ENCODE data around the gene FLT1. TPM values are rescaled to one million over a fixed set of nuclear protein-coding genes. Genes with fewer than 3 reads are reported as not detected.

FLT1 gene
- total RNA-seq, 2 donors from 2014 or later, result 3.2 to 10.3 TPM

DNA sequence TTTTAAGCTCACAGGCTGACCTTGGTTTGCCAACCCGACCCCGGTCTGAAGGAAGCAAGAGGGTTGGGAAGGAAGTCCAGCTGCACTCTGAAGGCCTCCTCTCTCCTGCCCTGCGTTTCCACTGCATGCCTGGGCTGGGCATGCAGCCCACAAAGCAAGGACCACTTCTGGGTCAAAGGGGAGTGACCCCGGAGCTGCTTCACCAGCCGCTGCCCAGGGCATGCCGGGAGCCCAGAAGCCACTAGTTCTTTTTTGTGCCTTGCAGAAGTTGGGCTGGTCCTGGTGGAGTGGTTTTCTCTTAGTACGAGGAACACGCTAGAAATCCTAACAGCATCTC is 166.7 kb downstream of the FLT1 start:
- Mint-ChIP-seq H3K27ac (no peak overlapping the region), H3K4me3 (no peak overlapping the region), H3K27me3 (ENCODE audit: insufficient read depth) (peaks cover 4% of the 10 kb centered on the region), H3K36me3 (ENCODE audit: low read depth) (no peaks in the 10 kb centered on the region), H3K9me3 (peaks cover 11% of the 10 kb centered on the region), H3K4me1 (peaks cover 10% of the 10 kb centered on the region)
- Histone ChIP-seq H3K36me3 (ENCODE audit: control insufficient read depth, insufficient read depth, low read length) (no peaks in the 10 kb centered on the region), H3K4me3 (ENCODE audit: low read length) (no peak overlapping the region), H3K4me1 (ENCODE audit: control insufficient read depth, insufficient read depth, low read length) (peaks cover 7% of the 10 kb centered on the region), H3K9ac (ENCODE audit: extremely low read depth, low read length, poor library complexity, severe bottlenecking) (no peak overlapping the region), H3K27me3 (ENCODE audit: control insufficient read depth, insufficient read depth, low read length, poor library complexity, severe bottlenecking) (no peaks in the 10 kb centered on the region), H3K9me3 (ENCODE audit: control insufficient read depth, low read length) (no peaks in the 10 kb centered on the region), H3K27ac (ENCODE audit: low read depth, low read length) (no peak overlapping the region)
- TF ChIP-seq, protein P1, sequence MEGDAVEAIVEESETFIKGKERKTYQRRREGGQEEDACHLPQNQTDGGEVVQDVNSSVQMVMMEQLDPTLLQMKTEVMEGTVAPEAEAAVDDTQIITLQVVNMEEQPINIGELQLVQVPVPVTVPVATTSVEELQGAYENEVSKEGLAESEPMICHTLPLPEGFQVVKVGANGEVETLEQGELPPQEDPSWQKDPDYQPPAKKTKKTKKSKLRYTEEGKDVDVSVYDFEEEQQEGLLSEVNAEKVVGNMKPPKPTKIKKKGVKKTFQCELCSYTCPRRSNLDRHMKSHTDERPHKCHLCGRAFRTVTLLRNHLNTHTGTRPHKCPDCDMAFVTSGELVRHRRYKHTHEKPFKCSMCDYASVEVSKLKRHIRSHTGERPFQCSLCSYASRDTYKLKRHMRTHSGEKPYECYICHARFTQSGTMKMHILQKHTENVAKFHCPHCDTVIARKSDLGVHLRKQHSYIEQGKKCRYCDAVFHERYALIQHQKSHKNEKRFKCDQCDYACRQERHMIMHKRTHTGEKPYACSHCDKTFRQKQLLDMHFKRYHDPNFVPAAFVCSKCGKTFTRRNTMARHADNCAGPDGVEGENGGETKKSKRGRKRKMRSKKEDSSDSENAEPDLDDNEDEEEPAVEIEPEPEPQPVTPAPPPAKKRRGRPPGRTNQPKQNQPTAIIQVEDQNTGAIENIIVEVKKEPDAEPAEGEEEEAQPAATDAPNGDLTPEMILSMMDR (conservative IDR thresholded peaks at IDR 0.05), result no peak
- WGBS, 2 experiments (ENCODE audit: insufficient coverage in 1 of 2, insufficient read length in 1 of 2), result 91 to 100% methylated on average over 2 to 8 of the region's 8 CpGs
- no peak for DNase-seq

DNA sequence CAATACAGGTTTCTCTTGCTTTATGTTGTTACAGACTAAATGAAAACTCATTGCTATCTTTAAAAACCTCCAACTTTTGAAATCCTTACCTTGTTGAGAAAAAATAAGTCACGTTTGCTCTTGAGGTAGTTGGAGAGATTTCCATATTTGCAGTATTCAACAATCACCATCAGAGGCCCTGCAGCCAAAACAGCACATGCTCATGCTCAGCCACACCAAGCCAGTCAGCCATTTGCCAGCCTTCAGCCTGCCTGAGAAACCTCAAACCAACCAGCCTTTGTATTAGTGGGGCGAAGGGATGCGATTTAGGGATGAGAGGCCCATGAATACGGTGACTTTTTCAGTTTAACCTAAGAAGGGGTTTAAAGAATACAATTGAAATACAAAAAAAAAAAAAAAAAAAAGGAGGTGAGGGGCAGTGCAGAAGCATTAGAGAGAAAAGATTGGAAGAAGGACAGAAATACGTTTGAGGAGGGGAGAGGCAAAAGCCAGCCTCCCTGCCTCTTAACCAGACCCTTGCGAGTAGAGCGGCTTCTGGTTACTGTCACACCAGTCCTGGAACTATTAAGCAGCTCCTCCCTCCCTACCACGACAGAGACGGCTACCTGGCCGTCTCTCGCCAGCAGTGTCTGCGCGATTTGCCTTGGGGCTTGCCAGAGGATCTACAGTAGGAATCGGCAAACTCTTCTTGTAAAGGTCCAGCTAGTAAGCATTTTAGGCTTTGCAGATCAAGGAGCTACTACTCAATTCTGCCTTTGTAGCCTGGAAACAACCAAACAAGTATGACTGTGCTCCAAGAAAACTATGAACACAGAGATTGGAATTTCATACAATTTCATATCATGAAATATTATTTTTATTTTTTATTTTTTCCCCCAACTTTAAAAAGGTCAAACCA is 167.3 kb downstream of the FLT1 start:
- H3K4me3 Mint-ChIP-seq, result no peak overlapping the region

DNA sequence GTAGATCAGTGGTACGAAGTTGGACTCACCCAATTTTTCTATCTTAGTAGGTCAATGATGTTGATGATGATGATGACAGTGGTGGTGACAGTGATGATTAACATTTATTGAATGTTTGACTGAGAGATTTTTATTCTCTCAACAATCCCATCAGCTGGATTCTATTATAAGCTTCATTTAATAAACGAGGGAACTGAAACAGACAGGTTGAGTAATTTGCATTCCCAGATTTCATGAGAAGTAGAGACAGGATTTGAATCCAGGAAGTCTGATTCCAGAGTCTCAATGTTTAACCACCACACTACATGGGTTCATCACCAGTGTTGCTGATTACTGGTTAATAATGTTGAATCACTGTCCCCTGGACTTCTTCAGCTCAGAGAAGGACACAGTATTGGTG is 168.9 kb downstream of the FLT1 start:
- no peaks in the 10 kb centered on the region for H3K27me3 ChIP-seq (ENCODE audit: control insufficient read depth, insufficient read depth, low read length, poor library complexity, severe bottlenecking)
- TF ChIP-seq, protein P1 (conservative IDR thresholded peaks at IDR 0.05), result no peak
- no peak overlapping the region for H3K9ac ChIP-seq (ENCODE audit: extremely low read depth, low read length, poor library complexity, severe bottlenecking)
- H3K4me3 ChIP-seq (ENCODE audit: low read length), result no peak overlapping the region
- H3K4me1 Mint-ChIP-seq, result peaks cover 19% of the 10 kb centered on the region
- peaks cover 11% of the 10 kb centered on the region for H3K9me3 Mint-ChIP-seq
- H3K27ac Mint-ChIP-seq, result no peak overlapping the region
- H3K4me1 ChIP-seq (ENCODE audit: control insufficient read depth, insufficient read depth, low read length), result peaks cover 20% of the 10 kb centered on the region
- H3K4me3 Mint-ChIP-seq, result no peak overlapping the region
- DNase-seq, result no peak
- H3K27ac ChIP-seq (ENCODE audit: low read depth, low read length), result no peak overlapping the region
- WGBS, 2 experiments (ENCODE audit: insufficient coverage in 1 of 2, insufficient read length in 1 of 2), result 67 to 95% methylated on average over 1 of the region's 2 CpGs
- H3K9me3 ChIP-seq (ENCODE audit: control insufficient read depth, low read length), result no peaks in the 10 kb centered on the region
- peaks cover 4% of the 10 kb centered on the region for H3K27me3 Mint-ChIP-seq (ENCODE audit: insufficient read depth)
- no peaks in the 10 kb centered on the region for H3K36me3 Mint-ChIP-seq (ENCODE audit: low read depth)
- no peaks in the 10 kb centered on the region for H3K36me3 ChIP-seq (ENCODE audit: control insufficient read depth, insufficient read depth, low read length)

More for the DNA sequence above, 167.3 kb downstream of the FLT1 start:
- Mint-ChIP-seq H3K9me3 (peaks cover 11% of the 10 kb centered on the region), H3K27ac (no peak overlapping the region), H3K27me3 (ENCODE audit: insufficient read depth) (peaks cover 4% of the 10 kb centered on the region), H3K36me3 (ENCODE audit: low read depth) (no peaks in the 10 kb centered on the region), H3K4me1 (peaks cover 10% of the 10 kb centered on the region)
- DNase-seq, result no peak
- H3K4me1 ChIP-seq (ENCODE audit: control insufficient read depth, insufficient read depth, low read length), result peaks cover 7% of the 10 kb centered on the region
- TF ChIP-seq, protein P1 (conservative IDR thresholded peaks at IDR 0.05), result no peak
- H3K36me3 ChIP-seq (ENCODE audit: control insufficient read depth, insufficient read depth, low read length), result no peaks in the 10 kb centered on the region
- no peak overlapping the region for H3K4me3 ChIP-seq (ENCODE audit: low read length)
- no peaks in the 10 kb centered on the region for H3K27me3 ChIP-seq (ENCODE audit: control insufficient read depth, insufficient read depth, low read length, poor library complexity, severe bottlenecking)
- no peaks in the 10 kb centered on the region for H3K9me3 ChIP-seq (ENCODE audit: control insufficient read depth, low read length)
- H3K27ac ChIP-seq (ENCODE audit: low read depth, low read length), result no peak overlapping the region
- WGBS, 2 experiments (ENCODE audit: insufficient coverage in 1 of 2, insufficient read length in 1 of 2), result 93 to 98% methylated on average over 8 to 14 of the region's 14 CpGs
- no peak overlapping the region for H3K9ac ChIP-seq (ENCODE audit: extremely low read depth, low read length, poor library complexity, severe bottlenecking)
